ENCODE measurements around the gene SLC39A10. TPM values are rescaled to one million over a fixed set of nuclear protein-coding genes. Genes with fewer than 3 reads are reported as not detected.

Gene SLC39A10
- total RNA-seq, 1 donor from 2014 or later: 29.4 TPM

GRCh38 chr2:195632856-195633572 is 24.0 kb upstream of the SLC39A10 start:
- DNase-seq: no peak
- ATAC-seq: peak; percentile 28
- no peaks in the 10 kb centered on the region for H3K27me3 ChIP-seq
- TF ChIP-seq, protein P1, sequence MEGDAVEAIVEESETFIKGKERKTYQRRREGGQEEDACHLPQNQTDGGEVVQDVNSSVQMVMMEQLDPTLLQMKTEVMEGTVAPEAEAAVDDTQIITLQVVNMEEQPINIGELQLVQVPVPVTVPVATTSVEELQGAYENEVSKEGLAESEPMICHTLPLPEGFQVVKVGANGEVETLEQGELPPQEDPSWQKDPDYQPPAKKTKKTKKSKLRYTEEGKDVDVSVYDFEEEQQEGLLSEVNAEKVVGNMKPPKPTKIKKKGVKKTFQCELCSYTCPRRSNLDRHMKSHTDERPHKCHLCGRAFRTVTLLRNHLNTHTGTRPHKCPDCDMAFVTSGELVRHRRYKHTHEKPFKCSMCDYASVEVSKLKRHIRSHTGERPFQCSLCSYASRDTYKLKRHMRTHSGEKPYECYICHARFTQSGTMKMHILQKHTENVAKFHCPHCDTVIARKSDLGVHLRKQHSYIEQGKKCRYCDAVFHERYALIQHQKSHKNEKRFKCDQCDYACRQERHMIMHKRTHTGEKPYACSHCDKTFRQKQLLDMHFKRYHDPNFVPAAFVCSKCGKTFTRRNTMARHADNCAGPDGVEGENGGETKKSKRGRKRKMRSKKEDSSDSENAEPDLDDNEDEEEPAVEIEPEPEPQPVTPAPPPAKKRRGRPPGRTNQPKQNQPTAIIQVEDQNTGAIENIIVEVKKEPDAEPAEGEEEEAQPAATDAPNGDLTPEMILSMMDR (IDR thresholded peaks at IDR 0.05): no peak
- no peak overlapping the region for H3K27ac ChIP-seq
- H3K4me3 ChIP-seq: no peak overlapping the region
- no peaks in the 10 kb centered on the region for H3K9me3 ChIP-seq
- no peaks in the 10 kb centered on the region for H3K36me3 ChIP-seq
- no peaks in the 10 kb centered on the region for H3K4me1 ChIP-seq
- intact Hi-C loops (cut with DNase I): no loop called here

GRCh38 chr2:195633573-195633870 is 23.5 kb upstream of the SLC39A10 start:
- no peak overlapping the region for H3K27ac ChIP-seq
- no peaks in the 10 kb centered on the region for H3K4me1 ChIP-seq
- no peak overlapping the region for H3K4me3 ChIP-seq
- ATAC-seq (no peak), DNase-seq (no peak)
- no peaks in the 10 kb centered on the region for H3K9me3 ChIP-seq
- intact Hi-C loops (cut with DNase I): no loop called here
- no peaks in the 10 kb centered on the region for H3K36me3 ChIP-seq
- TF ChIP-seq, protein P1 (IDR thresholded peaks at IDR 0.05): no peak
- no peaks in the 10 kb centered on the region for H3K27me3 ChIP-seq

DNA sequence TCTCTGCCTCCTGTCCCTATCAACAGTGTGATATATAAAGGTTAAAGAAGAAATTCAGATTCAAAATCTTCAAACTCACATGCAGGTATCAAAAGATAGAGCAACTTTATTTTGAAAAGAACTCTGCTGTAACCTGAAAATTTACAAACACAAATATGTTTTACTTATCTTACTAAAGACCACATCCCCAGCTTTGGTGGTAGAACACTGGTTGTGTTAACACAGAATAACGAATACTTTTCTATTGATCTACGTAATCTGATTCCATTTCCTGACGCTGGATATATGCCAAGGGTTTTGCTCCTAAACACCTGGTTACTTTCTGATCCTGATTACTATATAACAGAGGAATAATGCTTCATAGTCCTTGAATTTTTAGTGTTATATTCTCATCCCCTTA is 23.1 kb upstream of the SLC39A10 start:
- no peaks in the 10 kb centered on the region for H3K27me3 ChIP-seq
- ATAC-seq: no peak
- H3K36me3 ChIP-seq: no peaks in the 10 kb centered on the region
- no peak overlapping the region for H3K27ac ChIP-seq
- H3K4me3 ChIP-seq: no peak overlapping the region
- no peaks in the 10 kb centered on the region for H3K9me3 ChIP-seq
- no peaks in the 10 kb centered on the region for H3K4me1 ChIP-seq
- intact Hi-C loops (cut with DNase I): no loop called here
- TF ChIP-seq, protein P1 (IDR thresholded peaks at IDR 0.05): no peak
- no peak for DNase-seq

DNA sequence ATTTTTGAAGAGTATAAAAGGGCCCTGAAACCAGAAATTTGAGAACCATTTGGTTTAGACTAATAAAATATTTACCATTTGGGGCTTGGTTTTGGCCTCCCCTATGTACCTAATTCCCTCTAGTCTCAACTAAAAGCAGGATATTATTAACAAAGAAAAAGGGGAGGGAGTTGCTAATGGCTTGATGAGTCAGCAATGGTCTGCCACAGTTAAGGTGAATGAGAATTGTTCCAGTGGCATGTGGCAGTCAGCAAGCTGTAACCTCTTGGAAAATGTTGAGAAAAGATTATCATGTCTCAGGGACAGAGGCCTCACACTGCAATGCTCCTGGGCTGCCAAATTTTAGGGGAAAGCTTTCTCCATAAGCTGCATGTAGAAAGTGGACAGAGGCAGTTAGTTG is 20.1 kb upstream of the SLC39A10 start:
- Histone ChIP-seq H3K4me3 (no peak overlapping the region), H3K4me1 (no peaks in the 10 kb centered on the region), H3K27ac (no peak overlapping the region), H3K9me3 (no peaks in the 10 kb centered on the region), H3K27me3 (no peaks in the 10 kb centered on the region), H3K36me3 (no peaks in the 10 kb centered on the region)
- DNase-seq (no peak), ATAC-seq (no peak)
- TF ChIP-seq, protein P1 (IDR thresholded peaks at IDR 0.05): no peak
- intact Hi-C loops (cut with DNase I): no loop called here

- DNase-seq (no peak), ATAC-seq (no peak)
- H3K4me1 ChIP-seq: no peaks in the 10 kb centered on the region
- no peak overlapping the region for H3K4me3 ChIP-seq
- H3K27me3 ChIP-seq: no peaks in the 10 kb centered on the region
- H3K36me3 ChIP-seq: no peaks in the 10 kb centered on the region
- TF ChIP-seq, protein P1 (IDR thresholded peaks at IDR 0.05): no peak
- H3K27ac ChIP-seq: no peak overlapping the region
- intact Hi-C loops (cut with DNase I): no loop called here
- no peaks in the 10 kb centered on the region for H3K9me3 ChIP-seq
These were observed 18.3 kb upstream of the SLC39A10 start for GRCh38 chr2:195638750-195639149.
